ENCODE results near the gene EXTL1. TPM values are rescaled to one million over a fixed set of nuclear protein-coding genes. Genes with fewer than 3 reads are reported as not detected.
A peak's percentile ranks its signal among the peaks of the same experiment; 100 is the strongest.

The EXTL1 gene
- polyA plus RNA-seq, 12 donors: 1.3 to 5.8 (median 3.4) TPM; not detected in 2

DNA sequence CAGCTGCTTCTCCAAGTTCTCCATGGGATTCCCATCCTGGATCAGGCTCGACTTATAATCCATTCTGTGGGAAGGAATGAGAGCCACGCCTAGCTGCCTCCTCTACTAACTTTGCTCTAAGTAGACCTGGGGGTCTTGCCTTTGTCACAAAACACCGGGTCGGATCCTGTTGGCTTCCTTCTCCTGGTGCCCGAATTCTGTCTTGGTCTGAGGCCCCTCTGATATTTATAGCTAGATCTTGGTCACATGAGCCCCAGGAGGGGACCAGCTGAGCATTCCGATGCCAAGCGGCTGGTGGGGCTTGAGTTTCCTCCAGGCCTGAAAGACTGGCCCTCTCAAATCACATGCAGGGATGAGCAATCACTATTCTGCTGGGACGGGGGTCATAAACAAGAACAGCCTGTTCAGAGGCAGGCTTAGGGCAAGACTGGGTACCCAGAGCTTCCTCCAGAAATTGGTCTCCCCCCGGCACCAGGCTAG lies 45.9 kb downstream of the EXTL1 start, which contains the start of gene TRIM63:
Gene TRIM63 (minus strand): TSS at position 199 of the 480 bp plus-strand sequence. CDS start 136 bp downstream, at position 63.
- peak; percentile 12 for DNase-seq

DNA sequence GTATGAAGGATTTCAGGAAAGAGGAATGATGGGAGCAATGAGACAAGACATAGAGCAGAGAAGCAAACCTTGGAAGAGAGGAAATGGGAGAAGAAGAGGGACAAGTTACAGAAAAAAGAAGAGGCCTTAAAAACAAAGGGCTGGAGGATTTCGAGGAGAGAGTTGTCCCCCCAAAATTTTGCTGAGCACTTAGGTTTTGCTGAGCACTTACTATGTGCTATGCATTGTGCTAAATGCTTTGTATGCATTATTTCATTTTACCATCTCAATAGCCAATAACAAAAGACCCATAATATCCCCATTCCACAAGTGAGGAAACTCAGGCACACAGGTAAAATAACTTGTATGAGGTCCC lies 48.3 kb downstream of the EXTL1 start:
- no peak for DNase-seq

DNA sequence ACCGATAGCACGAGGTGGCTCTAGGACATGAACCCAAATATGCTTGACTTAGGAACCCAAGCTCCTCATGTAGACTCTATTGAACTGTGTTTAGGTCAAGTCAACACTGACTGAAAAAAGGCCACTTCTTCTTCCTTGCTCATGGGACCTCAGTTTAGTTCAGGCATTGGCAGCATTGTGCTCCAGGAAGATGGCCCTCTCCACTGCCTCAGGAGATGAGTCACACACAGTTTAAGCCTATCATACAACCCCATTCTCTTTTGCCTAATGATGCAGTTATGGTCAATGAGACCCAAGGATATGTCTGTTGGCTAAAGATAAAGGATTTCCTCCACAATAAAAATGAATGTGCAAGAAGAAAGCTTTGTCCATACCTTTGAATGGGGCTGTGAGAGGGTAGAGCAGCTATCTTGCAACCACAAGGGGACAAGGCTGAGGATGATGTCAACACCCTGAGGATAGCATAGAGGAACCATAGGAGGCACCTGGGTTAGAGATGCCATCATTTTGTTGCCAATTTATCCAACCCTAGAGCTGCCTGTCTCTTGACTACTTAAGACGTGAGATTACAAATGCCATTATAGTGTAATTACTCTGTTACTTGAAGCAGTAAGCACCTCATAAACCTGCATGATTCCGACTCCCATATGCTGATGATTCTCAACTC lies 48.9 kb downstream of the EXTL1 start:
- no peak for DNase-seq

DNA sequence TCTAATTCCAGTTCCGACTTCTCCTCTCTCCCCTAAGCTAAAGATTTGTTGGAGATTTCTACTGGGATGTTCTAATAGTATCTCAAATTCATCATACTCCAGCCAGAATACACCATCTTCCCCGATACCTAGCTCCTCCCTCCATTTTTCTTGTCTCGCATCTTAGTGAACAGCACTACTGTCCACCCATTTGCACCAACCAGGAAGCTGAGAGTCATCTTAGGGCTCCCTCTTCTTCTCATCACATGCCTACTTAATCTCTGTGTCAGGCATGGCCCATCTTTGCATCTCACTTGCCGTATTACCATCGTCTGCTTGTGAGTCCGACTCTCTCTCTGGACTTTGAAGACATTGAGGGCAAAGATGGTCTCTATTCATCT lies 49.4 kb downstream of the EXTL1 start:
- no peak for DNase-seq

DNA sequence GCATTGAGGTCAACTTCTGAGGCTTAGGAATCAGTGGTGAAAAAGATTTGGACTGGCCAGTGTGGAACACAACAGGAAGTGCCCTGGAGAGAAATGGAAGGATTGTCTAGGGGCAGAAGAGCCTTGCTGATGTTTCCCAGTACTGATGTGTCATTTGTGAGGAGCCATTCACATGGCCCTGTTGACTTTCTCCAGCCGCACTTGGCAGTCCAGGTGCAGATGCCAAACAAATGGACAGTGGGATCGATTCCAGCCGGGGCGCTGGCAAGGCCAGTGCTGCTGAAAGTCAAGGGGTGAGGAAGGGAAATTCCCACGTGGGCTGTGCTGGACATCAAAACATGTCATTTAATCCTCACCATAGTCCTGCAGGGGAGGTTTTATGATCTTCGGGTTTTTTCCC lies 50.7 kb downstream of the EXTL1 start:
- DNase-seq: no peak

DNA sequence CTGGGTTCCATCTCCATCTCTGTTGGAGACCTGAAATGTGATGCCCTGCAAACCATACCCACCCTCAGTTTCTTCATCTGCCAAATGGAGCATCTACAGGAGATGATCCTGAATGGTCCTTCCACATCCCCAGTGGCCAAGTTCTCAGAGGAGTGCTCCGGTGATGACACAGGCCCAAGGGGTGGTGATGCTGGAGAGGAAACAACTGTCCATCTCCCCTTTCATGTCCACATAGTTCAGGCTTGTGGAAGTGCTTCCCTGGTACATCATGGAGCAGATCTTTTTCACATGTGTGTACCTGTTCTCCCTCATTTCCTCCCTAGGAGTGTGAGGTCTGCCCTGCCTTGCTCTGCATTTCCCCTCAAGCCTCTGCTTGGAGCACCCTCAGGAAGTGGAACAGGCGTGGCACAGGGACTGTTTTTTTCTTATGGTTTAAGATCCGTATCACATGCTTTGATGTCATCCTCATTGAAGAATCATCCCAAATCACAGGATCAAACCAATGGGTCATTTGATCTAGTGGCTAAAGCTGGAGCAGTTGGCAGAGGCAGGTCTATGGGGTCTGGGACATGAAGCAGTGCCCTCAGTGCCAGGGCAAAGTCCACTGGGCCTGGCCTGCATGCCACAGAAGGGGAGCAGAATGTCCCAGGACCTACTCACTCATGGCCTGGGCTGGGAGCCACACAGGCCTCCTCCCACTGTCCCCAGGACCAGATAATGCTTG lies 54.0 kb downstream of the EXTL1 start:
- no peak for DNase-seq

DNA sequence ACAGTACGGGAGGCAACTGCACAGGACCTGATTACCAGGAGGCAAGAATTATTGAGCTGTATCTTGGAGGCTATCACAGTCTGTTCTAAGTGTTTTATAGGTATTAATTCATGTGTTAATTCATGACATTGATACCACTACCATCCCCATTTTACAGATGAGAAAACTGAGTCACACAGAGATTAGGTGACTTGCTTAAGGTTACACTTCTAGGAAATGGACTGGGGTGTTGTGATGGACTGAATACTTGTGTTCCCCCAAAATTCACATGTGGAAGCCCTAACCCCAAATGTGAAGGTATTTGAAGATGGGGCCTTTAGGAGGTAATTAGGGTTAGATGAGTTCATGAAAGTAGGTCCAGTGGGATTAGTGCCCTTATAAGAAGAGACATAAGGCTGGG lies 55.9 kb downstream of the EXTL1 start:
- DNase-seq: no peak

DNA sequence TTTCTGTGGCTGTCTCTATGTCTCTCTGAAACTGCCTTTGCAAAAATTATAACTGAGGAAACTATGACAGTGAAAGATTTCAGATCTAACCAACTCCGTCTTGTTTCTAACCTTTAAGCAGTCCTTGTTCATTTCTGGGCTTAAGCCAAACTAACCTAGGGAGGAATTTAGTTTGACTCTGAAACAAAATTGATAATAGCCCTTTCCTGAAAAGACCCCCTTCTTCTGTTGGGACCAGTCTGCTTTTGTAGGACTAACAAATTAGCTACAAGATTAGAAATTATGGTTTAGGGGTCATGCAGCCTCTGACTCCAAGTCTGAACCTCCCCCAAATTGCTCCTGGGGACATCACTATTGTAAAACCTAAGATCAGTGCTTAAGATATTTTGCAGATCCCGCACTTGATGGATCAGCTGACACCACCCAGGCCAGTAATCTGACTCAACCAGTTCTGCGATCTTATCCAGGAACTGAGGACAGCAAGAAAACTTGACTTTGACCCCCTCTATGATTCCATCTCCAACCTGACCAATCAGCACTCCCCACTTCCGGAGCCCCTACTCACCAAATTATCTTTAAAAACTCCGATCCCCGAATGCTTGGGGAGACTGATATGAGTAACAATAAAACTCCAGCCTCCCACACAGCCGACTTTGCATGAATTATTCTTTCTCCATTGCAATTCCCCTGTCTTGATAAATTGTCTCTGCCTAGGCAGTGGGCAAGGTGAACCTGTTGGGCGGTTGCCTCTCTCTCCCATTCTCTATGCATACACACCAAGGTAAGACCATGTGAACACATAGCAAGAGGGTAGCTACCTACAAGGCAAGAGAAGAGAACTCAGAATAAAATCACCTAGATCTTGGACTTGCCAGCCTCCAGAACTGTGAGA lies 57.0 kb downstream of the EXTL1 start:
- DNase-seq: no peak

DNA sequence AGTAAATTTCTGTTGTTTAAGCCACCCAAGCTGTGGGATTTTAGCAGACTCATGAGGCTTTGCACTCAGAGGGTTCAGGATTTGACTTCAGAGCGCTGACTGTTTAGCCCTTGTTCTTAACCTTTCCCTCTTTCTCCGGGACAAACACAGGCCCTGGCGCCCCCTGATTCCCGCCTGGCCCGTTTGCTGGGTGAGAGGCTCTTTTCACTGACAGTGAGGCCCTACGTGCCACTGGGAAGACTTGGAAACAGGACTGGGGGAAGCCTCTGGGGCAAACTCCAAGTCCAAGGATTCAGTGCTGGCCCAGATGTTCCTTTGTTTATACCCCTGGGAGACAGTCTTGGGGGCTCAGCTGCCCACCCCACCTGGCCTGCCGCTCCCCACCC lies 57.6 kb downstream of the EXTL1 start:
- DNase-seq: no peak

DNA sequence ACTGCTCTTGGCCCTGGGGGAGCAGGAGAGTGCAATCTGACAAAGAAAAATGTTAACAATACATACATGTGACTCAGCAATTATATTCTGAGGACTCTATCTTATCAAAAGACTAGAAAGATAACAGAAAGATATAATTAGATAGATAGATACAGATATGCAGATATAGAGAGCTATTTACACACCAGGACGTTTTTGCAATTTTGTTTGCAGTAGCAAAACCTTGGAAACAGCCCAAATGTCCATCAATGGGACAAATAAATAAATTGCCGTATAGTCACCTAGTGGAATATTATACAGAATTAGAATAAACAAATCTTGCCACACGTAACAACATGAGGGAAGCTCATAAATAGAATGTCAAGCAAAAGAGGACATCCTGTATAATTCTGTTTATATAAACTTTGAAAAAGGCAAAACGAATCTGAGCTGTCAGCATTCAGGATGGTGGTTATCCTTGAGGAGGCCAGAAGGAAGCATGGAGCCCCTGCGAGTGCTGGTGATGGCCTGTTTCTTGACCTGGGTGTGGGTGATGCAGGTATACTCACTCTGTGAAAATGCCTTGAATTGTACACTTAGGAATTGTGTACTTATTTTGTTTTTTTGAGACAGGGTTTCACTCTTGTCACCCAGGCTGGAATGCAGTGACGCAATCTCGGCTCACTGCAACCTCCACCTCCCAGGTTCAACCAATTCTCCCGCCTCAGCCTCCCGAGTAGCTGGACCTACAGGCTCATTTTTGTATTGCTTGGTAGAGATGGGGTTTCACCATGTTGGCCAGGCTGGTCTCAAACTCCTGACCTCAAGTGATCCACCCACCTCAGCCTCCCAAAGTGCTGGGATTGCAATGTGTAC lies 58.6 kb downstream of the EXTL1 start:
- DNase-seq: no peak

DNA sequence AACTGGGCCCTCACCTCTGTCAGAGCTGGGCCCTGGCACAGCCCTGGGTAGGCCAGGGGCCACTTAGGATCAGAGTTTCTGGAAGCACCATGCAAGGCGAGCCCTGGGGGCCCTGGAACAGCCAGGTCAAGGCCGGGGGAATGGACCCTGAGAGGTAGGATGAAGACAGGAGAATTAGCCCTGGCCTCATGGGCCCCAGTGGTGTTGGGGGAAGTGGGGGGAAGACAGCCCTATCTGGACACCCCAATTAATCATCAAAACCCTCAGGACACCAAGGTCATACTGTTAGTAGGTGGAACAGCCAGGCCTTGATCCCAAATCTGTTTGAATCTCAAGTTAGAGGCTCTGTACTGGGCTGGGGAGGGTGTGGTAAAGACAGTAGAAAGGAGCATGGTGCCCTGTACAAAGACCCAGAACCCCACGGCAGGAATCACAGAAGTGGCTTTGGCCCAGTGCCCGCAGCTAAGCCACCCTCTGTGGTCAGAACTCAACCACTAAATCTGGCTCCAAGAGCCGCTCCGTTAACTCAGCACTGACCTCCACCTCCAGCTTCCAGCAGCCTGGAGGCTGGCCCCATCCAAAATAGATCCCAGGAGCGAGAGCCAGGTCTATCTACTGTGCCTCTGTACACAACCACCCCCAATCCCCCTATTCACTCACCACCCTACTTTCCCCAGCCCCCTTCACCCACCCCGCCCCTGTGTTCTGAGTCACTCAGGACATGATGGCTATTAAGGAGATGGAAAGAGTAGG lies 59.9 kb downstream of the EXTL1 start:
- no peak for DNase-seq

DNA sequence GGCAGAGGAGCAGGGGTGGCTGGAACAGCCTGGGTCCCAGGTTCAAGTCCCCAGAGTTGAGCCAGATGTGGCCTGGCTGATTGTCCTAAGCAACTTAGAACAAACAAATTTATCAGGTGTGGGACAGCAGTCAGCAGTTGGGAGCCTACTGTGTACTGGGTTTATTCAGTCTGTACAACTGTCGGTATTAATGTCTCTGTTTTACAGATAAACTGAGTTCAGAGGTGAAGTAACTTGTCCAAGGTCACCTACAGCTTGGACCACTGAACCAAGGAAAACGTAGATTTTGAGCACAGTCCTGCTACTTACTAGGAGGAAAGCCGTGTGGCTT lies 60.4 kb downstream of the EXTL1 start:
- no peak for DNase-seq

DNA sequence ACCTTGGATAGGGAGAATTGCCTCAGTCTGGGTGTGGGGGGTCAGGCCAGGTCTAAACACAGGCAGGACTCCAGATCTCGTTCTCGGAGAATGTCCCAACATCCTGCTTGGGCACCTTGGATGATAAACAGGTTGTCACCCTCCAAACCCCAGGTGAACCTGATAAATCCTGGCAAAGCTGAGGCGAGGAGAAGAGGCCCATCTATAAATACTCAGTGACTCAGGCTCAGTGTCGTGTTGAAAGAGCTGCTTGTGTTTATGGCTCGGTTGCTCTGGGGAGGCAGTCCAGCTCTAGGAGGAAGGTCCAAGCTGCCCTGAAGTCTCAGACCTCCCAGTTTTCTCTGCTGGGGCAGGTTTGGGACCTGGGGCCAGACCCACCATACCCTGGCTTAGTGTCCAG lies 61.6 kb downstream of the EXTL1 start:
- DNase-seq: no peak

DNA sequence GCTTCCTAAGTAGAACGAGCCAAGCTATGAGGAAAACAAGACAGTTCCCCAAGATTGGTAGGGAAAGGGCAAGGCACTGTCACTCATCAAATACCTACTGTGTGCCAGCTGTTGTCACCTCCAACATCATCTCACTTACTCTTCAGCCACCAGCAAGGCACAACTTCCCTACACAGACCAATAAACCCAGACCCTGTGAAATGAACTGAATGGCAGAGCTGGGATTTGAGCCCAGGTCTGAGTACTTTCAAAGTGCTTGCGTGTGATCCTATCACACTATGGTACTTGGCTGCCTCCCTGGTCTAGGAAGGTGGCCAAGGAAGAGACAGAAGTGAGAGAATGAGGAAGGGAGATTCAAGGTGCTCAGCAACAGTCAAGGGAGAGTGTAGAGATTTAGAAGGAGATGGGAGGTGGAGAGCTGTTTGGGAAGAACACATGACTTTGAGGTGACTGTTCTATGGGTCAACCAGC lies 62.6 kb downstream of the EXTL1 start:
- no peak for DNase-seq

DNA sequence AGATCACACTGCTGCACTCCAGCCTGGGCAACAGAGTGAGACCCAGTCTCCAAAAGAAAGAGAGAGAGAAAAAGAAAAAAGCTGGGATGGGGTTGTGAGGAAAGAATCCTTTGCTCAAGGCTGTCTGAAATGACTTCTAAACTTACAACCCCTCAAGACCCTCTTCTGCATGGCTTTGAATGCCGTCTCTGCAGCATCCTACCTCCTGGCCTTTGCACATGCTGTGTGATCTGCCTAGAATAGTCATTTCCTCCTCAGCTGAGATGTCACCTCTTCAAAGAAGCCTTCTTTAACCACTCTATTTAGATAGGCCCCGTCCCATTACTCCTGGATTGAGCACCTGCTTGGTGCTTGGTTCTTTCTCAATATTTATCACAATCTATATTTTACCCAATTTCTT lies 63.3 kb downstream of the EXTL1 start:
- DNase-seq: no peak

Other genes with a start within 250 kb of the EXTL1 start
- gene SELENON, start 221.6 kb upstream of the EXTL1 start, polyA plus RNA-seq (ENCODE audit: insufficient read length in 12 of 12): 10 to 100 TPM in 11 of 12 donors, not detected in 1; 46.6 to 86.5 (median 57.8) TPM
- 10 to 100 TPM in 11 of 12 donors, not detected in 1; 58.6 to 85.0 (median 65.0) TPM for gene MTFR1L, start 201.8 kb upstream of the EXTL1 start, polyA plus RNA-seq (ENCODE audit: insufficient read length in 12 of 12)
- gene AUNIP, start 162.3 kb upstream of the EXTL1 start, polyA plus RNA-seq (ENCODE audit: insufficient read length in 12 of 12): 1 to 10 TPM in 8 of 12 donors, under 1 TPM in 2, not detected in 2; 0.62 to 2.2 (median 1.4) TPM
- 10 to 100 TPM in 1 of 12 donors, 1 to 10 TPM in 10, not detected in 1; 5.2 to 12.1 (median 7.0) TPM for gene PAQR7, start 146.1 kb upstream of the EXTL1 start, polyA plus RNA-seq (ENCODE audit: insufficient read length in 12 of 12)
- gene STMN1, start 115.4 kb upstream of the EXTL1 start, polyA plus RNA-seq (ENCODE audit: insufficient read length in 12 of 12): 100 to 1,000 TPM in 11 of 12 donors, not detected in 1; 416 to 861 (median 621) TPM
- 100 to 1,000 TPM in 2 of 12 donors, 10 to 100 TPM in 10; 29.4 to 316 (median 79.5) TPM for gene PAFAH2, start 23.7 kb upstream of the EXTL1 start, polyA plus RNA-seq (ENCODE audit: insufficient read length in 12 of 12)
- 1 to 10 TPM in 4 of 12 donors, under 1 TPM in 6, not detected in 2; 0.08 to 1.8 (median 0.78) TPM for gene SLC30A2, start 24.3 kb downstream of the EXTL1 start, polyA plus RNA-seq (ENCODE audit: insufficient read length in 12 of 12)
- 10 to 100 TPM in 11 of 12 donors, not detected in 1; 13.4 to 57.6 (median 38.9) TPM for gene TRIM63, start 45.9 kb downstream of the EXTL1 start, polyA plus RNA-seq (ENCODE audit: insufficient read length in 12 of 12)
- gene PDIK1L, start 90.0 kb downstream of the EXTL1 start, polyA plus RNA-seq (ENCODE audit: insufficient read length in 12 of 12): 10 to 100 TPM in 1 of 12 donors, 1 to 10 TPM in 10, not detected in 1; 6.7 to 10.3 (median 7.6) TPM
- gene FAM110D, start 137.3 kb downstream of the EXTL1 start, polyA plus RNA-seq (ENCODE audit: insufficient read length in 12 of 12): under 1 TPM in 10 of 12 donors, not detected in 2; 0.56 to 0.92 (median 0.77) TPM
- gene C1orf232, start 147.2 kb downstream of the EXTL1 start, polyA plus RNA-seq (ENCODE audit: insufficient read length in 12 of 12): under 1 TPM in 1 of 12 donors, not detected in 11; 0.26 TPM
- gene ZNF593, start 148.1 kb downstream of the EXTL1 start, polyA plus RNA-seq (ENCODE audit: insufficient read length in 12 of 12): 10 to 100 TPM in 10 of 12 donors, not detected in 2; 11.6 to 18.2 (median 14.3) TPM
- gene ZNF593OS, start 150.1 kb downstream of the EXTL1 start, polyA plus RNA-seq (ENCODE audit: insufficient read length in 12 of 12): 1 to 10 TPM in 8 of 12 donors, under 1 TPM in 2, not detected in 2; 0.49 to 2.1 (median 1.3) TPM
- gene CNKSR1, start 155.7 kb downstream of the EXTL1 start, polyA plus RNA-seq (ENCODE audit: insufficient read length in 12 of 12): 10 to 100 TPM in 2 of 12 donors, 1 to 10 TPM in 9, not detected in 1; 1.7 to 13.5 (median 2.7) TPM
- gene CATSPER4, start 168.8 kb downstream of the EXTL1 start, polyA plus RNA-seq (ENCODE audit: insufficient read length in 12 of 12): under 1 TPM in 1 of 12 donors, not detected in 11; 0.08 TPM
- gene CEP85, start 212.4 kb downstream of the EXTL1 start, polyA plus RNA-seq (ENCODE audit: insufficient read length in 12 of 12): 10 to 100 TPM in 11 of 12 donors, not detected in 1; 21.0 to 34.8 (median 25.8) TPM